ENCODE data around the gene MYB. TPM values are rescaled to one million over a fixed set of nuclear protein-coding genes. Genes with fewer than 3 reads are reported as not detected.
A peak's percentile ranks its signal among the peaks of the same experiment; 100 is the strongest.

Gene MYB
- total RNA-seq (2016; rRNA removed; fragmentation: Illumina TruSeq; extraction: Trizol) (0.20 and 0.44 TPM in 2 replicates), polyA plus RNA-seq (2011; rRNA removed) (0.04 TPM in 1 of 2 replicates, not detected in the other), polyA minus RNA-seq (2011; rRNA and poly(A)+ RNA removed; ENCODE audit: low replicate concordance) (2.4 TPM in 1 of 2 replicates, not detected in the other), Bru-seq, nascent RNA (percentile 16 among the genes with signal in this experiment), BruChase-seq, experiment 1, labeled RNA remaining after a 6-hour chase (percentile 16 among the genes with signal in this experiment), BruChase-seq, experiment 2, labeled RNA remaining after a 2-hour chase (percentile 14 among the genes with signal in this experiment)
- total RNA-seq (2016; cell fraction: cytosol; rRNA removed; fragmentation: Illumina TruSeq; extraction: Trizol; ENCODE audit: low read depth): 0.44 TPM in 1 of 2 replicates, not detected in the other
- total RNA-seq (2016; cell fraction: insoluble cytoplasmic fraction; rRNA removed; fragmentation: Illumina TruSeq; extraction: Trizol): 0.15 TPM in 2 replicates
- total RNA-seq (2016; cell fraction: membrane; rRNA removed; fragmentation: Illumina TruSeq; extraction: Trizol): 0.09 TPM in 1 of 2 replicates, not detected in the other
- 0.31 and 0.40 TPM in 2 replicates for total RNA-seq (2016; cell fraction: nucleus; rRNA removed; fragmentation: Illumina TruSeq; extraction: Trizol)
- polyA plus RNA-seq (2011; cell fraction: cytosol; rRNA removed): 0.03 TPM in 1 of 2 replicates, not detected in the other
- not detected in 2 replicates for polyA plus RNA-seq (2011; cell fraction: nucleus; rRNA removed)
- polyA plus RNA-seq (2012): 0.11 TPM in 1 of 2 replicates, not detected in the other
- 0.07 TPM in 1 of 2 replicates, not detected in the other for polyA plus RNA-seq (2016; cell fraction: cytosol; fragmentation: Illumina TruSeq; extraction: Trizol; ENCODE audit: low read depth)
- 0.15 and 0.20 TPM in 2 replicates for polyA plus RNA-seq (2016; cell fraction: insoluble cytoplasmic fraction; fragmentation: Illumina TruSeq; extraction: Trizol; ENCODE audit: low read depth)
- polyA plus RNA-seq (2016; cell fraction: membrane; fragmentation: Illumina TruSeq; extraction: Trizol; ENCODE audit: low read depth): 0.08 TPM in 1 of 2 replicates, not detected in the other
- polyA plus RNA-seq (2016; cell fraction: nucleus; fragmentation: Illumina TruSeq; extraction: Trizol; ENCODE audit: insufficient read depth, low read depth): 0.25 and 0.31 TPM in 2 replicates
- polyA minus RNA-seq (2011; cell fraction: cytosol; rRNA and poly(A)+ RNA removed): not detected in 2 replicates
- not detected in 2 replicates for polyA minus RNA-seq (2011; cell fraction: nucleus; rRNA and poly(A)+ RNA removed)
- long read RNA-seq, experiment 1: 0 reads
- long read RNA-seq, experiment 2: 0 reads

- ChIA-PET POLR2A (no interaction called here), CTCF (ENCODE audit: low intra/inter-chr PET ratio, low total read pairs) (no interaction called here)
- H3K9ac ChIP-seq (ENCODE audit: insufficient read depth, low read depth, low read length): no peak within 1 kb of the TSS
- DNase-seq (ENCODE audit: low spot score): no peak
- no peak within 1 kb of the TSS for H3K27ac ChIP-seq (ENCODE audit: extremely low read length, insufficient read depth, low read length)
- intact Hi-C loops (cut with micrococcal nuclease; ENCODE audit: unreplicated experiment): loop anchor here (5.0 kb wide), 1 partner anchor 33 kb away; no protein-coding TSS in a partner anchor
- ATAC-seq: peak; percentile 80
- peak within 1 kb of the TSS; percentile 87 for H3K4me2 ChIP-seq (ENCODE audit: low read depth, low read length)
- no peaks in the 10 kb centered on the region for H3K36me3 ChIP-seq (replicated peaks in 1 of 2; ENCODE audit: control insufficient read depth in 1 of 2, insufficient read depth in 2 of 2, low read length in 2 of 2)
- FAIRE-seq: no peak
- in situ Hi-C loops (cut with HindIII; ENCODE audit: extremely low pct_ligation_motif_present, low pct_unique_long_range_greater_than_20kb): no loop called here
- peaks cover 28% of the 10 kb centered on the region for H3K4me1 ChIP-seq (ENCODE audit: insufficient read depth, low read length)
- no peaks in the 10 kb centered on the region for H3K79me2 ChIP-seq (ENCODE audit: insufficient read depth, low read length)
- H3K4me3 ChIP-seq (replicated peaks in 1 of 3; ENCODE audit: insufficient read depth in 1 of 3, low read depth in 2 of 3, low read length in 3 of 3): peak within 1 kb of the TSS; percentile 38 to 76 (median 57)
- H2AFZ ChIP-seq (ENCODE audit: low read length): peak within 1 kb of the TSS; percentile 52
- 4% methylated on average over 23 of the region's 75 CpGs for WGBS (ENCODE audit: low lambda C conversion rate)
- H4K20me1 ChIP-seq (ENCODE audit: insufficient read depth, low read length): no peaks in the 10 kb centered on the region
- BruUV-seq (replicated peaks): no TSS peak
- no peaks in the 10 kb centered on the region for H3K9me3 ChIP-seq (ENCODE audit: low read length)
- H3K27me3 ChIP-seq (ENCODE audit: control insufficient read depth in 1 of 2, insufficient read depth in 2 of 2, low read length in 2 of 2): peaks cover 7 to 54% of the 10 kb centered on the region in 2 experiments
- TF ChIP-seq ZNF280D (CRISPR knock-in tag; IDR thresholded peaks at IDR 0.05): no peak
- no peak for TF ChIP-seq ZFY (CRISPR knock-in tag; IDR thresholded peaks at IDR 0.05)
- TF ChIP-seq ZNF777 (CRISPR knock-in tag; IDR thresholded peaks at IDR 0.05): peak; percentile 70
- TF ChIP-seq ZNF687 (CRISPR knock-in tag; IDR thresholded peaks at IDR 0.05): peak; percentile 44; the same call in 1 of the 2 replicates
- TF ChIP-seq MXD3 (CRISPR knock-in tag; IDR thresholded peaks at IDR 0.05): 0 out of 2 replicates have a peak, but pooled peaks have one; percentile 43
- TF ChIP-seq ZBTB38 (CRISPR knock-in tag; IDR thresholded peaks at IDR 0.05): peak; percentile 15; the same call in 1 of the 2 replicates
- TF ChIP-seq ZNF639 (CRISPR knock-in tag; conservative IDR thresholded peaks at IDR 0.05): no peak
- TF ChIP-seq EZH2 (conservative IDR thresholded peaks at IDR 0.05; ENCODE audit: low read depth, low read length): peak; percentile 28; the same call in 1 of the 2 replicates
Measured at GRCh38 chr6:135180542-135181332, at the start of gene MYB. MYB (plus strand) TSS chr6:135181308; CDS start chr6:135181514, 206 bp downstream.
